SK-N-MC (cell line): ENCODE measurements around the gene EHD3.

Experiments used
- EZH2 ChIP-seq: fragments of 200-600 bp; sonication (generic); IDR thresholded peaks from one replicate; pipeline ENCODE4 v1.6.1; 2017; ENCODE audit warnings: antibody characterized with exemption
- POLR2AphosphoS5 ChIP-seq: IDR thresholded peaks from 2 replicates; pipeline ENCODE4 v1.6.1; 2012; ENCODE audit warnings: mild to moderate bottlenecking, low read depth, low read length, borderline replicate concordance

DNA sequence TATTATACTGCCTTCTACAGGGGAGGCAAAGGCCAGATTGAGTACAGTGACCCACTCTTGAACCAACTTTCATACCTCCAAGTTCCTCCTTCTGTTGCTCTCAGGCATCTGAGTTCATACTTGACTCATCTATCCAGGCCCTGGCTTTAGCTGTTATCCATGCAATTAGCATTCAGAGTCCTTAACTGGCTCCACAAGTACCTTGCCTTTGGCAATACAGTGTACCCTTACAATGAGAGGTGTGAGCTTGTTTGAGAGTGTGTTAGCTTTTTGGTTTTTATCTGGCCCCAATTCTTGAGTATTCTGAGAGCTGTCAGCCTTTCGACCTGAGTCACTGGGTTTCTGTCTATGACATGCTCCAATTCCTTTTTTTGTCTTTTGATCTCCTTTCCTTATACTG lies 60.2 kb downstream of the EHD3 start:
- no peak for TF ChIP-seq POLR2AphosphoS5
- no peak for TF ChIP-seq EZH2
